Suprapubic skin (tissue), 4 donors: Measurements from ENCODE around the gene FAM78A. TPM values are rescaled to one million over a fixed set of nuclear protein-coding genes. Genes with fewer than 3 reads are reported as not detected.

ENCODE experiments used
- DNase-seq, 2 donors: peaks; one replicate each; pipeline ENCODE4 v3.0.0-alpha.2; 2019; ENCODE audit warnings: low spot score in 2 of 2
- H3K27ac ChIP-seq: fragments of 200-600 bp; sonication (generic); one replicate; pipeline ENCODE4 v1.5.1; 2019
- H3K27me3 ChIP-seq: fragments of 200-600 bp; sonication (generic); one replicate; pipeline ENCODE4 v1.5.1; 2019
- H3K36me3 ChIP-seq: fragments of 200-600 bp; sonication (generic); one replicate; pipeline ENCODE4 v1.5.1; 2019
- H3K4me1 ChIP-seq: fragments of 200-600 bp; sonication (generic); one replicate; pipeline ENCODE4 v1.5.1; 2019
- H3K4me3 ChIP-seq: fragments of 200-600 bp; sonication (generic); one replicate; pipeline ENCODE4 v1.5.1; 2019; ENCODE audit warnings: mild to moderate bottlenecking
- H3K9me3 ChIP-seq: fragments of 200-600 bp; sonication (generic); one replicate; pipeline ENCODE4 v1.5.1; 2019
- EP300 ChIP-seq: sonication (generic); formaldehyde crosslinking; IDR thresholded peaks from one replicate; pipeline ENCODE4 v1.6.1; 2017; ENCODE audit warnings: antibody characterized with exemption
- POLR2A ChIP-seq, 2 donors: fragments of 450-650 bp; IDR thresholded peaks; one replicate each; pipeline ENCODE4 v1.6.1; 2017; ENCODE audit warnings: antibody characterized with exemption in 2 of 2, mild to moderate bottlenecking in 2 of 2, moderate library complexity in 2 of 2
- POLR2AphosphoS5 ChIP-seq, 3 donors: sonication (generic); formaldehyde crosslinking; IDR thresholded peaks; one replicate each; pipeline ENCODE4 v1.6.1; 2017; ENCODE audit warnings: antibody characterized with exemption in 3 of 3
- WGBS: methylation state at CpG from one replicate; pipeline ENCODE4 v1.1.5; 2018; 5-methylcytosine and 5-hydroxymethylcytosine counted together
- total RNA-seq, 4 donors: library from RNA; depleted of rRNA; stranded (reverse); fragments of >200 nt; gene quantifications; one replicate each; pipeline ENCODE4 v1.1.0, GENCODE V29; 2016
- TF ChIP-seq, protein P1 (sequence below), 2 donors: fragments of 200-600 bp in 1 of 2; fragments of 450-650 bp in 1 of 2; sonication (generic) in 1 of 2; IDR thresholded peaks; one replicate each; pipeline ENCODE4 v1.5.1; 2016 to 2019; ENCODE audit warnings: antibody characterized with exemption in 2 of 2, mild to moderate bottlenecking in 1 of 2, moderate library complexity in 1 of 2

FAM78A gene
- total RNA-seq, 4 donors from 2014 or later: 0.81 to 2.0 (median 1.3) TPM

DNA sequence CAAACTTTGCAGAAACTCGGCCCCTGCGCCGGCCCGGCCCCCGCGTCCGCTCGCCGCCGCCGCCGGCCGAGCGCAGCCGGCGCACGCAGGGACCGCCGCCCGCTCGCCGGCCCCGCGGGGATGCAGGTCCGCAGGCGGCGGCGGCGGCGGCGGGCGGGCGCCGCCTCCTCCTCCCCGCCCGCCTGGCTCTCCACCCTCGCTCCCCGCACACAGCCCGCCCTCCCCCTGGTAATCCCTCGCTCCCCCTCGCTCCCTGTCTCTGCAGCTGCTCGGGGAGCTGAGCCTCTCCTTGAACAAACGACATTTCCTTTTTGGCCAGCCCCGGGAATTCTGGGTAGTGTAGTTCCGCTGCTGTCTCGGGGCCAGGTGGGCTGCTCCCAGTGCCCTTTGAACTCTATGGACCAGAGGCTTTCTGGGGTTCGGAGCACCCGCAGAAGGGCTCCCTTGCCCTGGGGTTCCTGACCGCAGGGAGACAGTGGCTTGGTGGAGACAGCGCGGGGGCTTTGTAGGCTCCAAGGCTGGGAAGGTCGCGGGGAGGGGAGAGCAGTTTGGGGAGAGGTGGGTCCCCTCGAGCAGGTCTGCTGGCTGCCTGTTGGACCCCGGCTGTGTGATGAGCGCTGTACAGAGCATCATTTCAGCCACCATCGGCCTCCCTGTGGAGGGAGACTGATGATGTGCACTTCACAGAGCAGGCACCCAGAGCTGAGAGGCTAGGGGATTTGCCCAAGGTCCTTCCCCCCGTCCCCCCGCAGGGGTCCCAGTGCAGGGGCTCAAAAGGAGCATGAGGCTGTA is 1.8 kb upstream of the FAM78A start:
- Histone ChIP-seq H3K9me3 (no peaks in the 10 kb centered on the region), H3K27me3 (peaks cover 36% of the 10 kb centered on the region), H3K27ac (no peak overlapping the region), H3K4me3 (peak overlapping the region; percentile 70), H3K4me1 (peaks cover 21% of the 10 kb centered on the region), H3K36me3 (no peaks in the 10 kb centered on the region)
- TF ChIP-seq EP300: no peak
- TF ChIP-seq, protein P1, sequence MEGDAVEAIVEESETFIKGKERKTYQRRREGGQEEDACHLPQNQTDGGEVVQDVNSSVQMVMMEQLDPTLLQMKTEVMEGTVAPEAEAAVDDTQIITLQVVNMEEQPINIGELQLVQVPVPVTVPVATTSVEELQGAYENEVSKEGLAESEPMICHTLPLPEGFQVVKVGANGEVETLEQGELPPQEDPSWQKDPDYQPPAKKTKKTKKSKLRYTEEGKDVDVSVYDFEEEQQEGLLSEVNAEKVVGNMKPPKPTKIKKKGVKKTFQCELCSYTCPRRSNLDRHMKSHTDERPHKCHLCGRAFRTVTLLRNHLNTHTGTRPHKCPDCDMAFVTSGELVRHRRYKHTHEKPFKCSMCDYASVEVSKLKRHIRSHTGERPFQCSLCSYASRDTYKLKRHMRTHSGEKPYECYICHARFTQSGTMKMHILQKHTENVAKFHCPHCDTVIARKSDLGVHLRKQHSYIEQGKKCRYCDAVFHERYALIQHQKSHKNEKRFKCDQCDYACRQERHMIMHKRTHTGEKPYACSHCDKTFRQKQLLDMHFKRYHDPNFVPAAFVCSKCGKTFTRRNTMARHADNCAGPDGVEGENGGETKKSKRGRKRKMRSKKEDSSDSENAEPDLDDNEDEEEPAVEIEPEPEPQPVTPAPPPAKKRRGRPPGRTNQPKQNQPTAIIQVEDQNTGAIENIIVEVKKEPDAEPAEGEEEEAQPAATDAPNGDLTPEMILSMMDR (IDR thresholded peaks at IDR 0.05): no peak
- no peak for TF ChIP-seq POLR2AphosphoS5 (IDR thresholded peaks at IDR 0.05)
- no peak for TF ChIP-seq POLR2A (IDR thresholded peaks at IDR 0.05)
- WGBS: 3% methylated on average over 38 of the region's 59 CpGs
- peak in 1 of 2 donors; percentile 85 for DNase-seq

DNA sequence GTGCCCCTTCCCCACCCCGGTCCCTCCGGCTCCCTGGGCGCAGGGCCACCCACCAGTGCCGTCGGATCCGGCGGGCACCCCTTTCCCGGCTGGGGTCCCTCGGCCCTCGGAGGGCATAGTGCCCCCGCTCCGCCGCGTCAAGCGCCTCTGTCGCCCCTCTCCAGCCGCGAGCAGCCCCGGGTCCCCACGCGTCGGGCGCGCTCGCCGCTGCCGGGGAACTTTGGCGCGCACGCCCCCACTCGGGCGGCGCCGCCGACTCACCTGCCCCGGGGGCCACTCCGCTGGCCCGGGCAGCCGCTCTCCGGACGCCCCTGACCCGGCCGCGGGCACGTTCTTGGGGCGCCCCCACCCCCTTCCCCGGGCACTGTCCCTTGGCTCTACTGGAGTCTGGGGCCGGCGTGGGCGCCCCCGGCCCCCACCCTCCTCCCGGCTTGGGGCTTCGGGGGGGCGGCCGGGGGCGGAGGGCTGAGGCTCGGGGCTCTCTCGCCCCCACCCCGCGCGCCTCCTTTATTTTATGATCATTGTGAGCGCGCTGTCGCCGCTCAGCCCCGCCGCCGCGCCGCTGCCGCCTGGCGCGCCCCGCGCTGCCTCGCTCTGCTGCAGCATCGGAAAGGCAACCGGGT is 1.1 kb upstream of the FAM78A start:
- DNase-seq: no peak
- Histone ChIP-seq H3K9me3 (no peaks in the 10 kb centered on the region), H3K27me3 (peaks cover 29% of the 10 kb centered on the region), H3K4me1 (peaks cover 14% of the 10 kb centered on the region), H3K4me3 (peak overlapping the region; percentile 70), H3K27ac (peak overlapping the region; percentile 31), H3K36me3 (no peaks in the 10 kb centered on the region)
- WGBS: no CpG with 5 or more reads among the region's 78 CpGs
- no peak for TF ChIP-seq POLR2A (IDR thresholded peaks at IDR 0.05)
- TF ChIP-seq, protein P1 (IDR thresholded peaks at IDR 0.05): no peak
- no peak for TF ChIP-seq POLR2AphosphoS5 (IDR thresholded peaks at IDR 0.05)
- TF ChIP-seq EP300: no peak

DNA sequence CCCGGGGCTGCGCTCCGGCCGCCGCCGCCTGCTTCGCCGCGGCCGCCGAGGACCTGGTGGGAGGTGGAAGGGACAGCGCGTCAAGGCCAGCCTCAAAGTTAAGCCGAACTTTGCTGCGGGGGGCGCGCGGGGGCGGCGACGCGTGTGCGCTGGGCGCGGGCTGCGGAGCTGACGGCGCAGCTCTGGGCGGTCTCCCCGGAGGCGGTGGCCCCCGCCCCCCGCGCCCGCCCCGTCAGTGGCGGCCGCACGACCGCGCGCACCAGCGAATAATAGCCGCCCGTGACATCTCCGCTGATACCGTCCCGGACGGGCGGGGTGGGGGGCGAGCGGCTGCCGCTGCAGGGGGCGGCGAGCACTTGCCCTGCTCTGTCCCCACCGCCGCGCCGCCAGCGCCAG is 579 bp upstream of the FAM78A start:
- no peak for DNase-seq
- no CpG with 5 or more reads among the region's 60 CpGs for WGBS
- TF ChIP-seq POLR2A (IDR thresholded peaks at IDR 0.05) (no peak), EP300 (no peak), POLR2AphosphoS5 (IDR thresholded peaks at IDR 0.05) (no peak)
- TF ChIP-seq, protein P1 (IDR thresholded peaks at IDR 0.05): no peak
- peaks cover 12% of the 10 kb centered on the region for H3K4me1 ChIP-seq
- H3K36me3 ChIP-seq: no peaks in the 10 kb centered on the region
- peaks cover 24% of the 10 kb centered on the region for H3K27me3 ChIP-seq
- no peaks in the 10 kb centered on the region for H3K9me3 ChIP-seq
- peak overlapping the region; percentile 70 for H3K4me3 ChIP-seq
- peak overlapping the region; percentile 31 for H3K27ac ChIP-seq

DNA sequence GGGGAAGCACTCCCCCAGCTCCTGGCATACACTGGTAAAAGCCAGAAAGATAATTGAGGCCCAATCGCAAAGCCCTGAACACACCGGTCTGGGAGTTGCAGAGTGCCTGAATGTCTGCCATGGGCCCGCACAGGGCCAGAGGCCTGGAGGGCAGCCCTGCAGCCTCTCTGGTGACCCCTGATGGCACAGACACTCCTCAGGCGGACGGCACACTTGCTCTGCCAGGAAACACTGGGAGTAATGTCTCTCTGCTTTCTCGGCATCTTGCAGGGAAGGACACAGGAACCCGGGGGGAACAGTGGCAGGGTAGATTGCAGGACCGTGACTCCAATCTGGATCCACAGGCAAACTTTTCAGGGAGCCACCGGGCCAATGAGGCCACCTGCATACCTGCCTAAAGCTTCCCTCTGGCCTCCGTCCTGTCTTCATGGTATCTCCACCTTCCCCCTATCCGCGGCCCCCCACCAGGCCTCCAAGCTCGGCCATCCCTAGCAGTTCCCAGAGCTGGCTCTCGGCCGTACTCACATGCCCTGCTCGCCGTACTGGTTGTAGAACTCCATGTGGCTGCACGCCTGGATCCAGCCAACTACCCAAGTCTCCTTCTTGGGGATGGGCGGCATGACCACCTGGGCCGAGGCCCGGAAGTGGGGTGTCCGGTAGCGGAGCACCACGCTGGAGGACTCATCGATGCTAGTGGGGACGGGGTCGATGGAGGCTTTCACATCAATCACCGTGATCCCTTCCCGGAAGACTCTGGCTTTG is 797 bp downstream of the FAM78A start:
- peak overlapping the region; percentile 65 for H3K27ac ChIP-seq
- H3K4me1 ChIP-seq: peaks cover 19% of the 10 kb centered on the region
- DNase-seq: no peak
- no peak for TF ChIP-seq EP300
- TF ChIP-seq, protein P1 (IDR thresholded peaks at IDR 0.05): no peak
- H3K36me3 ChIP-seq: no peaks in the 10 kb centered on the region
- peaks cover 10% of the 10 kb centered on the region for H3K27me3 ChIP-seq
- H3K9me3 ChIP-seq: no peaks in the 10 kb centered on the region
- 70% methylated on average over 19 of the region's 29 CpGs for WGBS
- H3K4me3 ChIP-seq: peak overlapping the region; percentile 70
